ENCODE measurements around the gene RAB3C.

The RAB3C gene

DNA sequence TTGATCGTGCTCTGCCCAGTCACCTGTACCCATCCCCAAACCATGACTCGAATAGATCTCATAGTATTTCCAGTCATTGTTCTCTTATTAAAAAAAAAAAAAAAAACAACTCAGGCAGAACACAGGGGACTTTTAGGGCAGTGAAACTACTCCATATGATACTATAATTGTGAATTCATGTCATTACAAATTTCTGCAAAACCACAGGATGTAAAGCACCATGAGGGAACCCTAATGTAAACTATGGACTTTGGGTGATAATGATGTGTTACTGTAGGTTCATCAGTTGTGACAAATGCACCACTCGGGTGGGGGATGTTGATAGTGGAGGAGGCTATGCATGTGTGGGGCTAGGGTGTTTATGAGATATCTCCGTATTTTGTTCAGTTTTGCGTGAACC lies 133.8 kb downstream of the RAB3C start:
- no peak overlapping the region for H3K4me3 ChIP-seq (replicated peaks; ENCODE audit: low read depth, low read length)
- TF ChIP-seq, protein P1, sequence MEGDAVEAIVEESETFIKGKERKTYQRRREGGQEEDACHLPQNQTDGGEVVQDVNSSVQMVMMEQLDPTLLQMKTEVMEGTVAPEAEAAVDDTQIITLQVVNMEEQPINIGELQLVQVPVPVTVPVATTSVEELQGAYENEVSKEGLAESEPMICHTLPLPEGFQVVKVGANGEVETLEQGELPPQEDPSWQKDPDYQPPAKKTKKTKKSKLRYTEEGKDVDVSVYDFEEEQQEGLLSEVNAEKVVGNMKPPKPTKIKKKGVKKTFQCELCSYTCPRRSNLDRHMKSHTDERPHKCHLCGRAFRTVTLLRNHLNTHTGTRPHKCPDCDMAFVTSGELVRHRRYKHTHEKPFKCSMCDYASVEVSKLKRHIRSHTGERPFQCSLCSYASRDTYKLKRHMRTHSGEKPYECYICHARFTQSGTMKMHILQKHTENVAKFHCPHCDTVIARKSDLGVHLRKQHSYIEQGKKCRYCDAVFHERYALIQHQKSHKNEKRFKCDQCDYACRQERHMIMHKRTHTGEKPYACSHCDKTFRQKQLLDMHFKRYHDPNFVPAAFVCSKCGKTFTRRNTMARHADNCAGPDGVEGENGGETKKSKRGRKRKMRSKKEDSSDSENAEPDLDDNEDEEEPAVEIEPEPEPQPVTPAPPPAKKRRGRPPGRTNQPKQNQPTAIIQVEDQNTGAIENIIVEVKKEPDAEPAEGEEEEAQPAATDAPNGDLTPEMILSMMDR (IDR thresholded peaks at IDR 0.05; ENCODE audit: insufficient read depth, low read length, poor library complexity, severe bottlenecking) = no peak
- no peaks in the 10 kb centered on the region for H3K27me3 ChIP-seq (replicated peaks; ENCODE audit: control insufficient read depth, insufficient read depth, low read length)
- DNase-seq (ENCODE audit: extremely low read depth, insufficient read length) = no peak
- no peaks in the 10 kb centered on the region for H3K36me3 ChIP-seq (ENCODE audit: control insufficient read depth, insufficient read depth, low read length)

DNA sequence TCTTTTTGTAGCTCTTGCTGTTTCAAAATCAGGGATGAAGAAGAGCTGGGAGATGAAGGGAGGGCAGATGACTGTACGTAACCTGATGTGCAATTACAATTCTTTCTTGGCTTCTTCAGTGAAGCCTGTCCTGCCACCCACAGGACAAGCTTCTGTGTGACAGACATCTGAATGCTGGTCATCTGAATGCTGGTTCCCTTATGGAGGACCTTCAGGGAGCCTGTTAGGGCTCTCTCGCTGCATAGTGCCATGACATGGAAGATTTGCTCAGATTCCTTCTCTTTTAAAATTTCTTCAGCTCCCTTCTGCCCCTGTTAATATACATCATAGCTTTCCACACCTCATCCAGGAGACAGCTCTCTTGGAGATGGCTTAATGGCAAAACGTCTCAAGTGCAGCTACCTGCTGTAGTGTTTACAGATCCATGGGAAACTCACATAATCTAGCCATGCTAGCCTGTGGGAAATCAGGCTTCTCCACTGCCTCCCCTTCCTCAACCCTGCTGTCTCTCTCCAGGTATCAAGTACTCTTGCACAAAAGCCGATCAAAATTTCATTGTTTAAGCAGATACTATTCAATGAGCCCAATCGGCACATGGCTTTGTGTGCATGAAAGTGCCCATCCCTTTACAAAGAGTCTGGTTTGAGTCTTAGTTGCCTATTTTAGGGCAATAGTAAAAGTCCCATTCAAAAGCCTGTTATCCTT lies 134.6 kb downstream of the RAB3C start:
- no peaks in the 10 kb centered on the region for H3K27me3 ChIP-seq (replicated peaks; ENCODE audit: control insufficient read depth, insufficient read depth, low read length)
- no peak overlapping the region for H3K4me3 ChIP-seq (replicated peaks; ENCODE audit: low read depth, low read length)
- H3K36me3 ChIP-seq (ENCODE audit: control insufficient read depth, insufficient read depth, low read length) = no peaks in the 10 kb centered on the region
- TF ChIP-seq, protein P1 (IDR thresholded peaks at IDR 0.05; ENCODE audit: insufficient read depth, low read length, poor library complexity, severe bottlenecking) = no peak
- no peak for DNase-seq (ENCODE audit: extremely low read depth, insufficient read length)

DNA sequence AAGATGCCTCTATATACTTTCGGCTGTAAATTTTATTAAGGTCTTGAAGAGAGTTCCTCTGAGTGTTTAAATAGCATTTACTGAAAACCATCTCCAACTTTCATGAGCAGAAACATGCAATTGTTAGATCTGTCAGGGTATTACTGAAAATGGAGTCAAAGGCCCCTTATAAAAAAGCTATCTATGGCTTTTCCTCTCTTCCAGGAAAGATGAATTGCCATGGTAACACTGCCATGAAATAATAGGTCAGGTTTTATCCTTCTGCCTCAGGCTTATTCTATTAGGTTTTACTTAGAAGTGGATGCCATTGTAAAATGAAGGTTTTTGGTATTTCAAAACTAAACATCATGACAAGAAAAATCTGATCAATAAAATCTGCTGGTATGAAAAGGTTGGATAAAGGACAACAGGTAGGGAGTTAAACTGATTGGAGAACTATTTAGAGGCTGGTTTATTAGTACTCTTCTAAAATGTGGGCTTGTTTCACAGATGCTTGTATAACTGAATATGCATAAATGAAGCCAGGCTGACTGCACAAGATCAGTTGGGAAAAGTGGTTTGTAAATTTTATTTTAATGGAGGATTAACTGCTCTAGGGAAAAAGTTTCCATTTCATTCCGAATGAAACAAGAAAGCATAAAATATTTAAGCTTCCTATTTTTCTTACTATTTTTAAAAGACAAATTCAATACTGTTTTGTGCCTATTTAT lies 135.5 kb downstream of the RAB3C start:
- no peak for DNase-seq (ENCODE audit: extremely low read depth, insufficient read length)
- Histone ChIP-seq H3K4me3 (replicated peaks; ENCODE audit: low read depth, low read length) (no peak overlapping the region), H3K27me3 (replicated peaks; ENCODE audit: control insufficient read depth, insufficient read depth, low read length) (no peaks in the 10 kb centered on the region; the same call in 1 of the 2 replicates), H3K36me3 (ENCODE audit: control insufficient read depth, insufficient read depth, low read length) (no peaks in the 10 kb centered on the region)
- TF ChIP-seq, protein P1 (IDR thresholded peaks at IDR 0.05; ENCODE audit: insufficient read depth, low read length, poor library complexity, severe bottlenecking) = no peak

DNA sequence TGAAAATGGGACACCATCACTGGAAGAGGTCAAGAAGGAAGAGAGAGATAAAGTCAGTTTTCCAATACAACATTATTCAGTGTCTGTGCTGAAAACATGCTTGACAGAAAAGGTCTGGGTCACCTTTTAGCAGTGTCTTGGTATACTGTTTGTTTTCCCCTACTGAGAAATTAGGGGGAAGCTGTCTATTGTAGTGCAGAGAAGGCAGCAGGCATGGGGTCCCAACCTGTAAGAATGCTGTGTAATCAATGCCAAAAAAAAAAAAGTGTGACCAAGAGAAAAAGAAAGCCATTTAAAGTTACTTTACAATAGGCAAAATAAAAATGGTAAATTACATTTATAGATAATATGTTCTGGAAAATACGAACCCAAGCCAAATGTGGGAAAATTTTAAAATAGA lies 139.3 kb downstream of the RAB3C start:
- H3K4me3 ChIP-seq (replicated peaks; ENCODE audit: low read depth, low read length) = no peak overlapping the region
- H3K36me3 ChIP-seq (ENCODE audit: control insufficient read depth, insufficient read depth, low read length) = no peaks in the 10 kb centered on the region
- no peaks in the 10 kb centered on the region; the same call in 1 of the 2 replicates for H3K27me3 ChIP-seq (replicated peaks; ENCODE audit: control insufficient read depth, insufficient read depth, low read length)
- DNase-seq (ENCODE audit: extremely low read depth, insufficient read length) = no peak
- TF ChIP-seq, protein P1 (IDR thresholded peaks at IDR 0.05; ENCODE audit: insufficient read depth, low read length, poor library complexity, severe bottlenecking) = no peak

DNA sequence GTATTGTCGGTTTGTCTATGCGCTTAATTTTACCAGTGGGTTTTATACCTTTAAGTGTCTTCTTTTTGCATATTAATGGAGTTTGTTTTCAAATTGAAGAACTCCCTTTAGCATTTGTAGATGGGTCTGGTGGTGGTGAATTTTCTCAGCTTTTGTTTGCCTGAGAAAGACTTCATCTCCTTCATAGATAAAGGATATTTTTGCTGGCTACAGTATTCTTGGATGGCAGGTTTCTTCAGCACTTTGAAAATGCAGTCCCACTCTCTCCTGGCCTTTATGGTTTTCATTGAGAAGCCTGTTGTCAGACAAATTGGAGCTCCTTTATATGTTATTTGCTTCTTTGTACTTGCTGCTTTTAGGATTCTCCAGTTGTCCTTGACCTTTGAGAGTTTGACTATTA lies 142.1 kb downstream of the RAB3C start:
- TF ChIP-seq, protein P1 (IDR thresholded peaks at IDR 0.05; ENCODE audit: insufficient read depth, low read length, poor library complexity, severe bottlenecking) = no peak
- H3K4me3 ChIP-seq (replicated peaks; ENCODE audit: low read depth, low read length) = no peak overlapping the region
- no peaks in the 10 kb centered on the region for H3K36me3 ChIP-seq (ENCODE audit: control insufficient read depth, insufficient read depth, low read length)
- no peaks in the 10 kb centered on the region; the same call in 1 of the 2 replicates for H3K27me3 ChIP-seq (replicated peaks; ENCODE audit: control insufficient read depth, insufficient read depth, low read length)
- DNase-seq (ENCODE audit: extremely low read depth, insufficient read length) = no peak
